HG03159 (cell line): ENCODE data around the gene MBD6.

Source experiments
- ATAC-seq: cut with Tn5 transposase; IDR thresholded peaks from one replicate; pipeline ENCODE4 v1.9.1; 2021; ENCODE audit warnings: mild to moderate bottlenecking, moderate library complexity; ENCODE audit not compliant: unreplicated experiment

Gene MBD6, protein sequence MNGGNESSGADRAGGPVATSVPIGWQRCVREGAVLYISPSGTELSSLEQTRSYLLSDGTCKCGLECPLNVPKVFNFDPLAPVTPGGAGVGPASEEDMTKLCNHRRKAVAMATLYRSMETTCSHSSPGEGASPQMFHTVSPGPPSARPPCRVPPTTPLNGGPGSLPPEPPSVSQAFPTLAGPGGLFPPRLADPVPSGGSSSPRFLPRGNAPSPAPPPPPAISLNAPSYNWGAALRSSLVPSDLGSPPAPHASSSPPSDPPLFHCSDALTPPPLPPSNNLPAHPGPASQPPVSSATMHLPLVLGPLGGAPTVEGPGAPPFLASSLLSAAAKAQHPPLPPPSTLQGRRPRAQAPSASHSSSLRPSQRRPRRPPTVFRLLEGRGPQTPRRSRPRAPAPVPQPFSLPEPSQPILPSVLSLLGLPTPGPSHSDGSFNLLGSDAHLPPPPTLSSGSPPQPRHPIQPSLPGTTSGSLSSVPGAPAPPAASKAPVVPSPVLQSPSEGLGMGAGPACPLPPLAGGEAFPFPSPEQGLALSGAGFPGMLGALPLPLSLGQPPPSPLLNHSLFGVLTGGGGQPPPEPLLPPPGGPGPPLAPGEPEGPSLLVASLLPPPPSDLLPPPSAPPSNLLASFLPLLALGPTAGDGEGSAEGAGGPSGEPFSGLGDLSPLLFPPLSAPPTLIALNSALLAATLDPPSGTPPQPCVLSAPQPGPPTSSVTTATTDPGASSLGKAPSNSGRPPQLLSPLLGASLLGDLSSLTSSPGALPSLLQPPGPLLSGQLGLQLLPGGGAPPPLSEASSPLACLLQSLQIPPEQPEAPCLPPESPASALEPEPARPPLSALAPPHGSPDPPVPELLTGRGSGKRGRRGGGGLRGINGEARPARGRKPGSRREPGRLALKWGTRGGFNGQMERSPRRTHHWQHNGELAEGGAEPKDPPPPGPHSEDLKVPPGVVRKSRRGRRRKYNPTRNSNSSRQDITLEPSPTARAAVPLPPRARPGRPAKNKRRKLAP

DNA sequence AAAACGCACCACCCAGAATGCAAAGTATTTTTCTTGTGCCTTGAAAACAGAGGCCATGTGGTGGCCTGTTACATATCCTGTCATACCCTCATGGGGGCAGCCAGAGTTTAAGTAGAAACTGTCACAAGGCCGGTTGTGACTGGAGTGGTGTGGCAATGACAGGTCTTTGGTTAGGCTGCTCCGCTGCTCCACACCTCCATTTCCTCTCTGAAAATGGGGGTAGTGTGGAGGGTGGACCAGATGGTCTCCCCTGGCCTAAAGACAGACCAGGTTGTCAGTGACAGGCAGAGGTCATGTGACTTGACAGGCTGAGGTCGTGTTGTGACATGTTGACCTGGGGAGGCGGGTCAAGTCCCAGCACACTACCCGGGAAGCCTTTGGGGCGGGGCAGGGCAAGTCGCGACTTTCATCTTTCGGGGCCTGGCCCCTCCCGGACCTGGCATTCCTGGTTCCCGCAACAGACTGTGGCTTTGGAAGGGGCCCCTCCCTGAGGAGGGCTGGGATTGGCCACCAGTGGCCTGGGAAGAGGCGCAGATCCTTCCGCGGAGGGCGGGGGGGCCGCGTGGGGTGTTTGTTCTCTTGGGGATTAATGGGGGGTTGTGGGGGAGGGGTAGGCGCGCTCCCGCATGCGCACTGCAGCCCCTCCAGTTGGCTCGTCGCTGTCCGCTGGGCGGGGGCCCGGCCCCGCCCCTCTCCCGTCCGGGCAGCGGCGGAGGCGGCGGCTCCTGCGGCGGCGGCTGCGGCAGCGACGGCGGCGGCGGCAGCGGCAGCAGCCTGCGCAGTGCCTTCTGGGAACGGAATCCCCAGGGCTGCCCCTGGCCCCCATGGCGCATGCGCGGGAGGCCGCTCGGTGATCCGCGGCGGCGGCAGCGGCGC lies at the start of gene MBD6:
TSS of gene MBD6 (plus strand) at position 814 of the 876 bp plus-strand sequence. CDS start 1,480 bp downstream, outside the sequence.
- ATAC-seq = peak; percentile 35

GRCh38 chr12:57473392-57473791 lies 49.2 kb upstream of the MBD6 start:
- ATAC-seq = no peak

DNA sequence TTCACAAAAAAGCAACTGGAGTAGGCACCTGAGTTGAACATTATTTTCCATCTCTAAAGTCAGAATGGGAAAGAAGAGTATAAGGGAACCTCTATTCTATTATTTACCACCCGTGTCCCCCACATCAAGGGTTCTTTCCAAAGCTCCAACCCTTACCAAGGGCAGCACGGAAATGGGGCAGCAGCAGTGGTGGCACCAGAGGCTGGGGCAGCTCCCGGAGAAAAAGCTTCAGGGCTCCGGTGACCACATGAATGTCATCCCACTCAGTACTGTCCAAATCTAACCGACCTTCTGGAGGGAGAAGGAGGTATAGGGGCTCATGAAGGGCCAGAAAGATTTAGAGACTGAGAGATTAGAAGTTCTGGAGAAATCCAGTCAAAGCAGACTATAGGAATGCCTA lies 48.7 kb upstream of the MBD6 start:
- no peak for ATAC-seq

- no peak for ATAC-seq
These were observed 48.2 kb upstream of the MBD6 start for GRCh38 chr12:57474430-57474829.

DNA sequence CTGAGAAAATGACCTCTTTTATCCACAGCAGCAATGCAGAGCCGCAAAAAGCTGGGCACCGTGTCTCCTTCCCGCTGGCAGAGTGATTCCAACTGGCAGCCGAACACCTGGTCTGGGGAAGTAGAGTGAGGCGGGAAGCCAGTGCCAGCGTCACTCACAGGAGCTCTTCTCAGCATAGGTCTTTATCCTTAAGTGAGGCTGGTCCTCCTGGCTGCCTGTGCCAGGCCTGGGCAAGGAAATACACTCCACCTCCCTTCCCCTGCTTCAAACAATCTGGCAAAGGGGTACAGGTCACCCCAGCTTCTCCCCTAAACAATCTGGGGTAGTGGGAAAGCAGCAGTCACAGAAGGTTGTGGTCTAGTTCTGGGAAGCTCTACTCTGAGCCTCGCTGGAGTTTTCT lies 47.8 kb upstream of the MBD6 start:
- ATAC-seq = no peak

DNA sequence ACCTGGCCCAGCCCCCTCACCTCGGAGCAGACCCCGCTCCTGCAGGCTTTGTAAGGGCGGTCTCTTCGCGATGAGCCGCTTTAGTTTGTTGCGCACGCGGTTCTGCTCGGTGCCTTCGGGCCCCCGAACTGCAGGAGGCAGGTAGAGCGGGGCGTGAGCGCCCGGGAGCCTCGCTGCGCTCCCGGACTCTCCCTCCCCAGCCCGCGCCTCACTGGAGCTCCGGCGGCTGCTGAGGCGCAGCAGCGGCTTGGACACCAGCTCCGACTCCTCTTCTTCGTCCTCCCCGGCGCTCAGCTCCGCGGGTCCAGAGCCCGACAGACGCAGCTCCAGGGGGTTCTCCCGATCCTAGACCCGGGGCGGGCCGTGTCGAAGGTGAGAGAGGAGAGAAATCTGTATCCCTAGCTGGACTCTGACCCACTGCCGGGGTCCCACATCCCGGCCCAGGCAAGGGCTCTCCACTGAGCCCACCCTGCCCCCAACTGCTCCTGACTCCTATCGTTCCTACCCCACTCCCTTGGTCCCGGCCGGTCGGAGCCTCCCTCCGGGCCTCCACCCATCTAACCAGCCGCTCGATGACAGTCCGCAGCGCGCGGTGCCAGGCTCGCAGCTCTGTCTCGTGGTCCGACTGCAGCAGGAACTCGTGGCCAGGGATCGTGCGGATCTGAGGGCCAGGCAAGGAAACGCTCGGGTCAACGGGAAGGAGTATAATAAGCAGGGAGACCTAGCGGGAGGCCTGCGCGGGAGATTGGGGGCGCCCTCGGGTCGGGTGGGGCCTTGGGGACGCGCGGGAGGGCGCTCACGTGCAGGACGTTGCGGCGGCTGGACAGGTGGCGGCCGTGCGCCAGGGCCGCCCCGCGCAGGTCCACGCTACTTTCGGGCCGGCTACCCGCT lies 47.1 kb upstream of the MBD6 start:
- ATAC-seq = no peak

- no peak for ATAC-seq
These were observed 46.2 kb upstream of the MBD6 start for GRCh38 chr12:57476162-57476992.

DNA sequence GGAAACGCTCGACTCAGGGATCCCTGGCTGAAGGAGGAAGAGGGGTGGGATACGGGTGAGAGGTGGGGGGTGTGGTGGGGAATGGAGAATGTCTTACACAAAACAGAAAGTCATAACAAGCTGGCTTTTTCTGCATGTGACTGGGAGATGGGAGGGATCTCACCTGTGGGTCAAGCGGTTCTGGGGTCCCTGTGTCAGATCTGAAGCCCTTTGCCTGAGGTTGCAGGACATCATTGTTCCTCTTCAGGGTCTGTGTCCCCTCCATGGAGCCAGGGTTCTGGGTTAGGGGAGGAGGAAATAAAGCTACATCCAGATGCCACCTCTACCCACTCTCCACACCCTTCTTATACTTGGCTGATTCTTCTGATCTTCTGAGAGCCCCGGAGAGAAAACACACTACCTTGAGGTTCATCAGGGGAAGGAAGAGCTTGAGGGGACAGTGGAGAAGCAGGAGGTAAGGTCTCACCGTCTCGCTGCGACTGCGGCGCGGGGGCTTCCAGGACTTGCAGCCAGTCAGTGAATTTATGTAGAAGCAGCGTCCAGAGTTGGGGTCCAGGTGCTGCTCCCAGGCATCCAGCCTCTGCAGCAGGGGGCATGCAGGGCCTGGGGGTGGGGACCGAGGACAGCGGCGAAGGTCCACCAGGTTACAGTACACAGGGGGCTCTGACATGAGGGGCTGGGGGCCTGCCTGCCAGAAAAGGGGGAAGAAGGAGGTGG lies 45.5 kb upstream of the MBD6 start:
- no peak for ATAC-seq

DNA sequence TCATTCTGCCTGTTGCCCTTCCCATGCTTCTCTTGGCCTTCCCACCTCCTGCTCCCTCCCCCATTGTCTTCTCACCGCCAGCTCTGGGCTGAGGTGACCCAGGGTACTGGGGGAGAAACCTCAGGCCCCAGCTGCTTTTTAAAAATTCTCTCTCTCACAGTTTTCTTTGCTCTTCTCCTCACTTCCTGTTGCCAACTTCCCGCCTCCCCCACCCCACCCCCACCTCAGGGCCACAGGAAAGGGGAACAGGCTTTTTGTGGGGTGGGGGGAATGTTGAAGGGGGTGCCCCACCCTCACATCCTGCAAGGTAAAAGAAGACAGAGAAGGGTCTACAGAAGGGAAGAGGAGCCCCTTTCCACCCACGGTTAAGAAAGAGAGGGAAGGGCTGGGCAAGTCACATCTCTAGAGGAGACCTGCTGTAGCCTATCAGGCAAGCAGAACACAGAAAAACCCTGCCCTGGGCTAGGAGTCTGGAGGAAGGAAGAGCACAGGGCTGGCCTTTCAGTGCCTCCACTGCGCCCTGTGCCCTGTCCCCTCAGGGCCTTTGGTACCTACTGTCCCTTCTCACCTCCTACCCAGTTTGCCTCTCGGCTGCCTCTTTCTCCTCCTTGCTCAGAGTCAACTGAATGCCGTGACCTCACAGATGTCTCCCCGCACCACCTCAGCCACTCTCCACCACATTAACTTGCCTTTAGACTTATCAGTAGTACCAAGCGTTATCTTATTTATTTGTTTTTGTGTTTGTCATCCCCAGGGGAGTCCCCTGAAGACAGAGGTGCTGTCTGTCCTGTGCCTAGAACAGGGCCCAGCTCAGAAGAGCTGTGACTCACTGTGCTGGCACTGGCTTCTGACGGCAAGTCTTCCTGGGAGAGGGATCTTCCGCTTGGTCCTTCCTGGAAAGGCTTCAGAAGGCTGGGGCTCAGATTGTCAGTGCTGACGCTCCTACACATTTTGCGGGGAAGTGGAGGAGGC lies 44.6 kb upstream of the MBD6 start:
- no peak for ATAC-seq

DNA sequence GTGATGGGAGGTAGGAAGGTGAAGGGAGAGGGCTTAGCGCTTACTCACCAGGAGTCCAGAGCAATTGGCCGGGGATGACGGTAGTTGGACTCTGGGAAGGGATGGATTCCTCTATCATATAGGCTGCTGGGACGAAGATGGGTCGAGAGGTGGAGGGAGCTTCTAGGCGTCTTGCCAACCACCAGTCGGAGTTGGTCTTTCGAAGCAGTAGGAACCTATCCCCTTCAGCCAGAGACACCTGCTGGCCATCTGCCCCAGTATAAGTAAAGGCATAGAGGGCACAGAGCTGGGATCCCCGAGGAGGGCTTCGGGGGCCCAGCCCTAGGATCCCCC lies 43.6 kb upstream of the MBD6 start:
- ATAC-seq = no peak

DNA sequence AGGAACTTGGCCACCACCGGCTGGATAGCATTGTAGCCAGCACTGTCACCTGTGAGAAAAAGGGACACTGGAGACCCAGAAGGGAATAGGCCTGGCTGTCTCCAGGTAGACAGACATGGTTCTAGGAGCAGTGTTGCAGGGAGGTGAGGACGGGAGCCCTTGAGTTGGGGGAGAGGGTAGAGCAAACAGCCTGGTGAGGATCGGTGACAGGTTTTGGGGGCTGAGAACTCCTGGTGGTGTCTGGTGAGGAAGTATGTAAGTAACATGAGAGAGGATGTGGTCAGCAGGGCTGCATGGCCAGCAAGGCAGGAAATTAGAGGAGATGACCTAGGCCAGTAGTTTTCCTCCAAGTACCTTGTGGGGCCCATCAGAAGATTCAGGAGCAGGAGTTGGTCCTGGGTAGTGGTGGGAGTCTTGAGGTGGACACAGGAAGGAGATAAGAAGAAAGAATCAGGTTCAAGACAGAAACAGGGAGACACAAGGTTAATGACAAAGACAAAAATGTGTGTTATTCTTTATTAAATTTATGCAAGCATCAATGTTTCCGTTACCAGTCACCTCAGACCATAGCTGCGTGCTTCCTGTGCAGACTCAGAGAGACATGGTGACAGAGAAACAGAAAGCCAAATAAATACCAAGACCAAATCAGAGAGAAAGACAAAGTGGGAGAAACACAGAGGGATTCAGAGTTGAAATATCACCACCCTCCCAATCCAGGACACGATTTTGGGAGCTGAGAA lies 43.1 kb upstream of the MBD6 start, which contains the start of gene ARHGAP9:
TSS of gene ARHGAP9 (minus strand) at position 491 of the 740 bp plus-strand sequence. CDS start at position 31, 460 bp downstream.
- peak; percentile 48 for ATAC-seq

GRCh38 chr12:57481671-57482070 lies 41.0 kb upstream of the MBD6 start:
- no peak for ATAC-seq

DNA sequence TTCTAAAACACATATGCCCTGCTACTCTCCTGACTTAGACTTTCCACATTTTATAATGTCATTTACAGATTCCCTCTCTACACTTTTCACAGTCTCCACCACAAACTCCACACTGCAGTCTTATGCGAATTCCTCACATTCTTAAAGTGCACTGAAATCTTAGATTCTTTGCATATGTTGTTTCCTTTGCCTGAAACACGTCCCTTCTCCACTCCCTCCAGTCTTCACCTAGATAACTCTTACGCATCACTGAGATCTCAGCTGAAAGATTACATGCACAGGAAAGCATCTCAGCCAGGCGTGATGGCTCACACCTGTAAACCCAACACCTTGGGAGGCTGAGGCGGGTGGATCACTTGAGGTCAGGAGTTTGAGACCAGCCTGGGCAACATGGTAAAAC lies 39.2 kb upstream of the MBD6 start:
- ATAC-seq = no peak

DNA sequence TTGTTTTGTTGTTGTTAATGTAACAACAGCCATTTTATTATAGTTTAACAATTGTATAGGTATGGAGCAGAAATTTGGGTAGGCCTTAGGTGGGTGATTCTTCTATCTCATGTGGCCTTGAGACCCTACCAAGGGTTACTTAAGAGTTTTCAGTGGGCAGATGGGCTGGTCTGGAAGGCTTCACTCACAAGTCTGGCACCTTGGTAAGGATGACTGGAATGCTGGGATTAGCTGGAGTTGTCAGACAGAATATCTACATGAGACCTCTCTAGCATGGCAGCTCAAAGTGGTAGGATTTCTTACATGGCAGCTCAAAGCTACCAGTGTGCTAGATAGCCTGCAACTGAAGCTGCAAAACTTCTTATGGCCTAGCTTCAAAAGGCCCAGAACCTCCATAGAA lies 36.9 kb upstream of the MBD6 start:
- no peak for ATAC-seq

GRCh38 chr12:57487055-57487596 lies 35.5 kb upstream of the MBD6 start:
- ATAC-seq = no peak
